ENCODE measurements around the gene UVRAG.

UVRAG gene

GRCh38 chr11:75894036-75894585 is 79.1 kb downstream of the UVRAG start:
- DNase-seq (ENCODE audit: low read depth), result no peak
- no peak for TF ChIP-seq CTCF (IDR thresholded peaks at IDR 0.05; ENCODE audit: low read depth, low read length, missing control alignments)
- no peak overlapping the region for H3K4me3 ChIP-seq (ENCODE audit: low read depth, low read length)
- in situ Hi-C loops (cut with HindIII; ENCODE audit: low sequenced_read_pairs), result loop anchor here (5.0 kb wide), 1 partner anchor 433 kb away; no protein-coding TSS in a partner anchor

- in situ Hi-C loops (cut with HindIII; ENCODE audit: low sequenced_read_pairs), result no loop called here
- TF ChIP-seq CTCF (IDR thresholded peaks at IDR 0.05; ENCODE audit: low read depth, low read length, missing control alignments), result peak; percentile 25
- DNase-seq (ENCODE audit: low read depth), result peak; percentile 37
- H3K4me3 ChIP-seq (ENCODE audit: low read depth, low read length), result no peak overlapping the region
These were observed 81.9 kb downstream of the UVRAG start for GRCh38 chr11:75896843-75897419.

- in situ Hi-C loops (cut with HindIII; ENCODE audit: low sequenced_read_pairs), result no loop called here
- no peak for TF ChIP-seq CTCF (IDR thresholded peaks at IDR 0.05; ENCODE audit: low read depth, low read length, missing control alignments)
- no peak overlapping the region for H3K4me3 ChIP-seq (ENCODE audit: low read depth, low read length)
- DNase-seq (ENCODE audit: low read depth), result no peak
These were observed 83.9 kb downstream of the UVRAG start for GRCh38 chr11:75898871-75899270.

- H3K4me3 ChIP-seq (ENCODE audit: low read depth, low read length), result no peak overlapping the region
- DNase-seq (ENCODE audit: low read depth), result no peak
- in situ Hi-C loops (cut with HindIII; ENCODE audit: low sequenced_read_pairs), result loop anchor here (25.0 kb wide), 1 partner anchor 262 kb away; no protein-coding TSS in a partner anchor
- TF ChIP-seq CTCF (IDR thresholded peaks at IDR 0.05; ENCODE audit: low read depth, low read length, missing control alignments), result no peak
These were observed 84.8 kb downstream of the UVRAG start for GRCh38 chr11:75899806-75900205.

GRCh38 chr11:75900848-75901247 is 85.8 kb downstream of the UVRAG start:
- DNase-seq (ENCODE audit: low read depth), result no peak
- H3K4me3 ChIP-seq (ENCODE audit: low read depth, low read length), result no peak overlapping the region
- no peak for TF ChIP-seq CTCF (IDR thresholded peaks at IDR 0.05; ENCODE audit: low read depth, low read length, missing control alignments)
- in situ Hi-C loops (cut with HindIII; ENCODE audit: low sequenced_read_pairs), result loop anchor here (25.0 kb wide), 1 partner anchor 261 kb away; no protein-coding TSS in a partner anchor

- no peak overlapping the region for H3K4me3 ChIP-seq (ENCODE audit: low read depth, low read length)
- in situ Hi-C loops (cut with HindIII; ENCODE audit: low sequenced_read_pairs), result loop anchor here (25.0 kb wide), 1 partner anchor 260 kb away; no protein-coding TSS in a partner anchor
- no peak for DNase-seq (ENCODE audit: low read depth)
- TF ChIP-seq CTCF (IDR thresholded peaks at IDR 0.05; ENCODE audit: low read depth, low read length, missing control alignments), result no peak
These were observed 87.6 kb downstream of the UVRAG start for GRCh38 chr11:75902631-75903030.
